A549 (cell line): ENCODE results near the gene IL22RA2.

Experiments used
- CEBPB ChIP-seq, 2 experiments: fragments of >200 bp in 1 of 2; sonication (Bioruptor Twin) in 1 of 2; formaldehyde crosslinking in 1 of 2; IDR thresholded peaks; 2 replicates each; pipeline ENCODE4 v1.6.1; 2012 to 2016
- CHD2 ChIP-seq: fragments of 150-350 bp; IDR thresholded peaks from 2 replicates; pipeline ENCODE4 v1.6.1; 2014; ENCODE audit warnings: low read length; ENCODE audit not compliant: partially characterized antibody
- HDAC2 ChIP-seq: fragments of 200-600 bp; sonication (generic); IDR thresholded peaks from 2 replicates; pipeline ENCODE4 v1.6.1; 2016
- JUNB ChIP-seq: fragments of >200 bp; sonication (Bioruptor Twin); formaldehyde crosslinking; IDR thresholded peaks from 2 replicates; pipeline ENCODE4 v1.6.1; 2016
- KDM1A ChIP-seq: fragments of 200-600 bp; sonication (generic); IDR thresholded peaks from 2 replicates; pipeline ENCODE4 v1.6.1; 2016; ENCODE audit warnings: low read depth, mild to moderate bottlenecking
- POLR2A ChIP-seq: IDR thresholded peaks from 2 replicates; pipeline ENCODE4 v1.6.1; 2012; ENCODE audit warnings: mild to moderate bottlenecking, low read length
- TF ChIP-seq, protein P1 (sequence below): fragments of >200 bp; sonication (Bioruptor Twin); formaldehyde crosslinking; IDR thresholded peaks from 3 replicates; pipeline ENCODE4 v1.5.1; 2016

DNA sequence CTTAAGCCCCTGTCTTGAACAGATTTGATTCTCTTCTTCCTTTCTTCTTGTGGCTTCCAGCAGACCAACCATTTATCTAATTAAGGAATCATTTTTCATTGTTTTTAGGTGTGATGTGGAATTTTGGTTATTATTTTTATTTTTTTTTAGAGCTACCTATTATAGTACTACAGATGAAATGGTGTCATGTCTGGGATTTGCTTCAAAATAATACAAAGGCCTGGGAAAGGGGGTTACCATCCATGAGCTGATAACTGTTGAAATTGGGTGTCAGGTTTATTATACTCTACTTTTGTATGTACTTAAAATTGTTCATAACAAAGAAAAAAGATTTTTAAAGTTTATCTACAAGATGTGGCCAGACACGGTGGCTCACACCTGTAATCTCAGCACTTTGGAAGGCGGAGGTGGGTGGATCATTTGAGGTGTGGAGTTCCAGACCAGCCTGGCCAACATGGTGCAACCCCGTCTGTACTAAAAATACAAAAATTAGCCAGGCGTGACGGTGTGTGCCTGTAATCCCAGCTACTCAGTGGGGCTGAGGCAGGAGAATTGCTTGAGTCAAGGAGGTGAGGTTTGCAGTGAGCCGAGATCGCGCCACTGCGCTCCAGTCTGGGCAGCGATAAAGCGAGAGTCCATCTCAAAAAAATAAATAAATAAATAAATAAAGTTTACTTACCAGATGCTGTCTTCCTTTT is 561 bp downstream of the IL22RA2 start:
- TF ChIP-seq POLR2A (no peak), CEBPB (IDR thresholded peaks at IDR 0.05) (no peak), KDM1A (no peak), JUNB (no peak), CHD2 (no peak), HDAC2 (no peak)
- TF ChIP-seq, protein P1, sequence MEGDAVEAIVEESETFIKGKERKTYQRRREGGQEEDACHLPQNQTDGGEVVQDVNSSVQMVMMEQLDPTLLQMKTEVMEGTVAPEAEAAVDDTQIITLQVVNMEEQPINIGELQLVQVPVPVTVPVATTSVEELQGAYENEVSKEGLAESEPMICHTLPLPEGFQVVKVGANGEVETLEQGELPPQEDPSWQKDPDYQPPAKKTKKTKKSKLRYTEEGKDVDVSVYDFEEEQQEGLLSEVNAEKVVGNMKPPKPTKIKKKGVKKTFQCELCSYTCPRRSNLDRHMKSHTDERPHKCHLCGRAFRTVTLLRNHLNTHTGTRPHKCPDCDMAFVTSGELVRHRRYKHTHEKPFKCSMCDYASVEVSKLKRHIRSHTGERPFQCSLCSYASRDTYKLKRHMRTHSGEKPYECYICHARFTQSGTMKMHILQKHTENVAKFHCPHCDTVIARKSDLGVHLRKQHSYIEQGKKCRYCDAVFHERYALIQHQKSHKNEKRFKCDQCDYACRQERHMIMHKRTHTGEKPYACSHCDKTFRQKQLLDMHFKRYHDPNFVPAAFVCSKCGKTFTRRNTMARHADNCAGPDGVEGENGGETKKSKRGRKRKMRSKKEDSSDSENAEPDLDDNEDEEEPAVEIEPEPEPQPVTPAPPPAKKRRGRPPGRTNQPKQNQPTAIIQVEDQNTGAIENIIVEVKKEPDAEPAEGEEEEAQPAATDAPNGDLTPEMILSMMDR = no peak
